ENCODE measurements around the gene ST3GAL5.
"Not testable (repeated sequence)": the region's sequence is repeated elsewhere in the genome, so short reads cannot be mapped to it uniquely, and the experiment has no call there.

ST3GAL5 gene

DNA sequence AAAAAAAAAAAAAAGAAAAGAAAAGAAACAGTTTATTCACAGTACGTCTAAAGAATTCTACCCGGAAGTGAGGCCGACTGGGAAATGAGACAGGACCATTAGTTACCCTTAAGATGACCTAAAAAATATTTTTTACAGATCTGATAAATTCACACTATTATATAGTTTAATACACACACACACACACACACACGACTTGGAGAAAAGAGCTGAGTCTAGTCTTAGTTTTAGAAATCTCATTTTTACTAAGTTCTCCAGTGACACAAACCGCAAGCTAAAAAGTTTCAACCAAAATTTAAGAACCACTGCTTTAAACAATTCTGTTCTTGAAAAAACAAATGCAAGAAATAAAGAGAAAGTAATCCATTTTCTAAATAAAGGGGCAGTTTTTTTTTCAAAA lies 27.1 kb downstream of the ST3GAL5 start:
- DNase-seq, result no peak

GRCh38 chr2:85861180-85861579 lies 27.6 kb downstream of the ST3GAL5 start:
- DNase-seq, result no peak

DNA sequence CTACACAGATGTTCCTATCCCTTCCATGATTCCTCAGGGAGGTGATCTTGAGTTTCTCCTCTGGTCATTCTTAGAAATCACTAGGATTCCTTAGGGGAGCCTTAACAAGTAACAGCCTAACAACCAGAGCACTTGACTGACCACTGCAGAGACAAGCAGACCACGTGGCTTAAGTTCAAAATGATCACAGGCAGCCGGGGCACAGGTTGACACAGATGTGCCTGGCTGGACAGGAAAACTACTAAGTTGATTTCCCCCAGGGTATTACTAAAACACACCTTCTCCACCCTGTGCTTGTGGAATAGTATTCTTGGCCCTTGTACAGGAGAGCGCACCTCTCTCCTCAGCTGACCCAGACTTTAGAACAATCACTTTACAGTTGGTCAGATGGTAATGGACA lies 29.9 kb downstream of the ST3GAL5 start:
- no peak for DNase-seq

- DNase-seq, result no peak
Measured at GRCh38 chr2:85854897-85855296, 33.9 kb downstream of the ST3GAL5 start.

GRCh38 chr2:85854166-85854509 lies 34.7 kb downstream of the ST3GAL5 start:
- DNase-seq, result peak; percentile 28

DNA sequence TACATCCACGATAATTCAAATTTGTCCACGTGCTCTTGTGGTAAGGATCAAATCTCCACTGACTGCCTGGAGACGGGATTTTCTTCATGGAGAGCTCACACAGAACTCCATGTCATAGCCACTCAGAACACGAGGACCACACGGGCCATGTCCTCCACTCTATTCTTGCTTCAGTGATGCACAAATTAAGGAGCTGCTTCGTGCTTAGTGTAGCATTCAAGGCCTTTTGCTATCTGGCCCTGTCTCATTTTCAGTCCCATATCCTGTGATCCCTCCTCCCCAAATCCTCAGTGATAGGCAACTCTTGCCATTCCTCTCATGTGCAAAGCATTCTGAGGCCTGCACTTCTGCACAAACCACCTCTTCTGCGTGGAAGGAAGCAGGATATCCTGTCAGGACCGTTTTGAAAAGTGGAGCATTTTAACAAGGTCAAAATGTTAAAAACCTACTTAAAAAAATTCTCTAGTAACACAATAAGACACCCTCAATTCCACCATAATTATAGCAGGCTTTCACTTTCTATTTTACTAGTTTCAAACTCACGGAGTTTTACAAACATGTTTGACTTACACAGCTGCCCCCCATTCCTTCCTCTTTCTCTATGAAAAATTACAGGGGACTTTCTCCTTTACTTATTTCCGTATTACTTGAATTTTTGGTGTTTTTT lies 35.2 kb downstream of the ST3GAL5 start:
- DNase-seq, result peak; percentile 36

DNA sequence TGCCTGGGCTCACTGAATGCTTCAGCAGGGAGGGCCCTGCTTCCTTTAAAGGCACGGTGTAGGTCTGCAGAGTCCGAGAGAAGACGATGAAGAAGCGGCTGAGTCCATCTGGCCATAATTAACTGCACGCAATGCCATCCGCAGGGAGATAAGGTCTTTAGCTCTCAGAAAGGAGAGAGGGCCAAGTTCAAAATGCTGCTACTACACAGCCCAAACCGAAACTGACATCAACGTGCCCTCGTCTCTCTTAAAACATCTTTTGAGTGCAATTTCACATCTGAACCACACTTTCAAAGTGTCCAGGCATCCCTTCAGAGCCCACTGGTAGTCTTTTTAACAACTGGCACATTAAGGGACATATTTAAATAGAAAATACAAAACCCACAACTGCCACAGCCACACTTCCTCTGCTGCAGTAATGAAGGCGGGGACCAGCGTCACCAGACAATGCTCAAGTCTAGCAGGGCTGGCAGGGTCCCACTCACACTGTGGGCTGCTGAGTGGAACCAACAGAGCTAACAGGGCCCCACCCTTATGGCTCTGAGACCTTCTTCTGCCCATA lies 35.8 kb downstream of the ST3GAL5 start:
- peak; percentile 80 for DNase-seq

DNA sequence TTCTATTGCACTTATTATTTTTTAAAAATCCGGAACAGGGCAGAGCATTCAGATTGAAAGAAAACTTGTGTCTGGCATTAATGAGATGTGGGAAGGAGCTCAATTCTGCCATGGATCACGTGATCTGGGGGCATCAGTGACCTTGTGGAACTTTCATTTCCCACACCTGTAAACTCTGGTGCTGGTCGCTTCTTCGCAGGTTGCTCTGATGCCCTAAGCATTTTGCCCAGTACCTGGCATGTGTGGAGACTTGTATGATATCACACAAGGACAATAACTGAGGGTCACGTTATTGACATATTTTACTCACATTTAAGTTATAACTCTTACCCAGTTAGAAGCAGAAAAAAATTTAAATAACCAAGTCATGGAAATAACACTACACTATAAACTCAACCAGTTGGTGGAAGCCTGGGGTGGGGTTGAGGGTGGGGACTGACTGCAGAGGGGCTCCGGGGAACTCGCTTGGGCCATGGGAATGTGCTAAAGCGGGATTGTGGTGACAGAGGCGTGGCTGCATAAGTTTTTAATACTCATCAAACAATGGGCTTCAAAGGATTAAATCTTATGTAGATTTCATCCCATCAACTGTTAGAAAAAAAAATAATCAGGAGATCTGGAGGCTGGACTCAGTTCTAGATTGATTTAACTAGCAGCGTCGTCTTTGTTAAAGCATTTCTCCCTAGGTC lies 36.5 kb downstream of the ST3GAL5 start:
- no peak for DNase-seq

DNA sequence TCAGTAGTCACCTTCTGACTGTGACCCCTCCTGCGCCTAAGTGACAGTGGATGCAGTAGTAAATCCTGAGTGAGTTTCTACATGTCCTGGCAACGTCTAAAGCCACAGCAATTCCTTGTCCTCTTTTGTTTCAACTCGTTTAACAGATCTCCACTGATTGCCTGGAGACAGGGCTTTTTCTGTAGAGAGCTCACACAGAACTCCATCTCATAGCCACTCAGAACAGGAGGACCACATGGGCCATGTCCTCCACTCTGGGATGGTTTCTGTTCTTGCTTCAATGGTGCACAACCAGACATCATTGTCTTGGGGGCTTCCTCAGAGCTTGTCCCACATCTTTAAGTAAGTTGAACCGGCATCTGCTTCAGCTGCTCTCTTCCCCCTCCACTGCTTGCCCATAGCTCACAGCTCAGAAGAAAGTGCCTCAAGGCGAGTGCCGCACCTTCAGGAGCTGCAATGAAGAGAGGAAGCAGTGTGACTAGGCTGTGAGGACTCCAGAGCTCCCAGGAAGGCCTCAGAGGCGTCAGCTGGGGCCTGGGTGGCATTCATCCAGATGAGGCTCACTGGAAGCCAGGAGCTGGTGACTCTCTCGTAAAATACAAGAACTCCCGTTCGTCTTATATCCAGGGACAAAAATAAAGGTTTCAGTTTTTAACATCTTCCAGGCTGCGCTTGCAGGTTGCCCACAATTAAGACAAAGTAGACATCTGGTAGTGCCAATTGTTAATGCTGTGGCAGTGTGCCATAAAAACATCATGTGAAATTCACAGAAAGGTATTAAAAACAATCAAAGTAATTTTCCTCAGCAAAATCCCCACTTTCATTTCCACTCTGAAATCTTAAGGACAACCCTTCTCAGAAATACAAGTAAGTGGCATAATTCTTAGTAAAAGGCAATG lies 37.3 kb downstream of the ST3GAL5 start:
- DNase-seq, result peak; percentile 58

DNA sequence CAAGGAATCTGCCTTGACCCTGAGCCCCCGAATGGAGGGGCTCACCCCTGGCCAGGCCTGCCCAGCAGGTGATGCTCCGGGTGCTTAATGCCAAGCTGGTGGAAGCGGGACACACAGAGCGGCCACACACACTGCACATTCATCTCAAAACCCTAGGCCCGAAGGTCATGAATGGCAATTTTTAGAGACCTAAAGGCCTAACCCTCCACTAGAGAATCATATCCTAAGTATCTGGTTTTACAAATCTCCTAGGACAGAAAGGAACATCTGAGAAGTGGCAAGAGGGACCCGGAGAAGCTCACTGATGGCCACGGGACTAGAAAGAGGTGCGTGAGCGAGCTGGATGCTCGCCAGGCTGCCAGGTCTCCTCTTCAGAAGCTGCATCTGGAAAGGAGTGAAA lies 38.3 kb downstream of the ST3GAL5 start:
- no peak for DNase-seq

- no peak for DNase-seq
Measured at GRCh38 chr2:85847051-85847588, 41.7 kb downstream of the ST3GAL5 start.

DNA sequence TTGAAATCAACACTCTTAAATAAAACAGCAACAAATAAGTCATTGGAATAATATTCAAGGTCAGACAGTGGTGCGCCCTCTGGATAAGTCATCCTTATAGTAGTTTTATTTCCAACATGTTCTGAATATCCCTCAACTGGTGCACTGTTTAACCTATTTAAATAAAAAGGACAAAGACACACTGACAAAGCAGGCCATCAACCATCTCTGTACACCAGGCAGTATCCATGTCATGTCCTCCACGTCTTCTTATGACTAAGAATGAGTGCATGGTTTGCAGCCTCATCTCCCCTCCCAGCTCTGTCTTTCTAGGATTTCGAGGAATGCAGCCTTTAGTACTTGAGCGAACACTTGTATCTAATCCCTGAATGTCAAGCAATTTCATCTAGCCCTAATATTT lies 42.4 kb downstream of the ST3GAL5 start:
- no peak for DNase-seq

DNA sequence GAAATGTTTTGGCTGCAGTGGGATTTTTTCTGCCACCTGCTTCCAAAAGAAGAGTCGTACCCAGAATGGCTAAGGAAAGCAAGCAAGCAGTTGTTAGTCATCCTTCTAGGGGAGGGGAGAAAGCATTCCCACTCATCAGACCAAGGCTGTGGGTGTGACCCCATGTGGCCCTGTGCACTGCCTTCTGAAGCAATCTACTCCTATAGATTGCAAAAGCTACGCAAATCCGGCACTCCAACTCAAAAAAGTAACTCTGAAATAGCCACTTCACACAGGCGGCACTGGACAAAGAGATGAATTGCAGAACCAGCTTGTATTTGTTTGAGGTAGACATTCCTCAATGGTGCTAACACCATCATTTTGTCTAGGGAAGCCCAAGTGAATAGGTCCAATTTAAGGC lies 44.3 kb downstream of the ST3GAL5 start:
- no peak for DNase-seq

- DNase-seq, result peak; percentile 44
Measured at GRCh38 chr2:85843543-85843942, 45.2 kb downstream of the ST3GAL5 start.

DNA sequence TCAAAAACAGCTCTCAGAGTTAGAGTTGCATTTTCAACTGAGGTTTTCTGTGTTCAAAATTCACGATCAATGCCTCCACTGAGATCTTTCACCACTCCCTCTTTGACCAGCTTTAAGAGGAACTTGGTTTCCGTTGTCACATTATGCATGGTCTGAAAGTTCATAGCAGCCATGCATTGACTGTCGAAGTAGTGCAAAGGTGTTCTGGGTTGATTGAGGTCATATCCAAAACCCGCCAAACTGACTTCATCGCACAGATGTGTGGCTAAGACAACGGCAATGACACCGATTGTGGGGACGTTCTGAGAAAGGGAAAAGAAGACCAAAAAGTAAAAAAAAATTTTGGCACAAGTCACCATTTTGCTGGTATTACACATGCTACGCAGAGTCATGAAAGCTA lies 48.7 kb downstream of the ST3GAL5 start:
- DNase-seq, result no peak

- DNase-seq, result no peak
Measured at GRCh38 chr2:85839461-85839860, 49.3 kb downstream of the ST3GAL5 start.

GRCh38 chr2:85838641-85839040 lies 50.1 kb downstream of the ST3GAL5 start:
- no peak for DNase-seq

DNA sequence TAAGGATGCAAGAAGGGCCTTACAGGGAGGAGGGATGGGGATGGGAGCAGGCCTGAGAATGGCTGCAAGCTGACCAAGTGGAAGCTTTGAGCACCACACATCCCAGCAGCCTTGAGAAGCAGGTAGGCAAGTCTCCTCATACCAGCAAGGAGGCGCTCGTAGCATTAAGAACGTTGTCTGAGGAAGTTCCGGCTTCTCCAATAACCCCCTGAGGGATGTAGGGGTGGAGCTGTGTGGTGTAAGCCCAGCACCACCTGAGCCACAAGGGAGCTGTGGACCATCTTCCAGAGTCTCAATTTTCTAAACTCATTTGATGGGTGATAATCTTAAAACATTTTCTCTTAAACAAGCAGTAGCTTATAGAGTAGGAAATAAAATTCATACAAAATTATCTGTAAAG lies 50.6 kb downstream of the ST3GAL5 start:
- no peak for DNase-seq

DNA sequence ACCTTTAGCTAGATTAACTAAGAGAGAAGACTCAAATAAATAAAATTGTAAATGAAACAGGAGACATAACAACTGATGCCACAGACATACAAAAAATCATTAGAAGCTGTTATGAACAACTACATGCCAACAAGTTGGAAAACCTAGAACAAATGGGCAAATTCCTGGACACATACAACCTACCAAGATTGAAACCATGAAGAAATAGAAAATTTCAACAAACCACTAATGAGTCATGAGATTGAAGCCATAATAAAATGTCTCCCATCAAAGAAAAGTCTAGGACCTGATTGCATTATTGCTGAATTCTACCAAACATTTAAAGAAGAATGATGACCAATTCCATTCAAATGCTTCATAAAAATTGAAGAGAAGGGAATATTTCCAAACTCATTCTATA lies 54.3 kb downstream of the ST3GAL5 start:
- DNase-seq, result no peak

- no peak for DNase-seq
Measured at GRCh38 chr2:85831735-85832134, 57.1 kb downstream of the ST3GAL5 start.

GRCh38 chr2:85830645-85831044 lies 58.1 kb downstream of the ST3GAL5 start:
- DNase-seq, result no peak

GRCh38 chr2:85829394-85829793 lies 59.4 kb downstream of the ST3GAL5 start:
- not testable (repeated sequence) for DNase-seq

DNA sequence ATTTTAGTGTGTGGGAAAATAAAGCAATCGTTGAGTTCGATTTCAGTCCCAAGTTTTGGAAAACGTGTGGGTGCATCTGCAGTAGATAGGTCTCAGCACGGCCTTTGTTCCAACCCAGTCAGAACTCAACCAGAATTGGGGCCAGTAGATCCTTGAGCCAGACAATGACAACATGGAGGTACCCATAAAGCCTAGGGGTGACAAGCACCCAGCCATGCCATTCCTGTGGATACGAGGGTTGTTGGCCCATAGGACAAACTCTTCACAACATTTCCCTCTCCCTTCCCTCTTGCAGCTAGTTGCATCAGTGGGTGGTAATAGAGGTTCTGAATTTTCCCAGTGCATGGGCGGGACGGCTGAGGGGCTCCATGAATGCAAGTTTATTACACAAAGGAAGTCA lies 60.1 kb downstream of the ST3GAL5 start:
- DNase-seq, result no peak
